ENCODE data around the gene NXPH4. TPM values are rescaled to one million over a fixed set of nuclear protein-coding genes. Genes with fewer than 3 reads are reported as not detected.

The NXPH4 gene
- total RNA-seq, 4 donors from 2014 or later = 0.21 to 5.0 (median 2.5) TPM

DNA sequence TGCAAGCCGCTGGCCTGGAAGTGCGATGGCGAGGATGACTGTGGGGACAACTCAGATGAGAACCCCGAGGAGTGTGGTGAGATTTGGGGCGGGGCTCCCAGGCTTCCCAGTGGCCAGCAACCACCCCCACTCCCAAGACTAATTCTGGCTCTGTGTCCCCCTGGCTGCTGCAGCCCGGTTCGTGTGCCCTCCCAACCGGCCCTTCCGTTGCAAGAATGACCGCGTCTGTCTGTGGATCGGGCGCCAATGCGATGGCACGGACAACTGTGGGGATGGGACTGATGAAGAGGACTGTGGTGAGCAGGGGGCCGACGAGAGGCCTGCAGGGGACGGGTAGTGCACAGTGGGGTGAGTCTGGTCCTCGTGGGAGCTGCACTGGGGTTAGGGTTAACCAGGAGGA lies 12.1 kb upstream of the NXPH4 start:
- Histone ChIP-seq H3K36me3 (peaks cover 61 to 100% (median 61%) of the 10 kb centered on the region in 3 donors), H3K27me3 (no peaks in the 10 kb centered on the region), H3K4me3 (no peak overlapping the region), H3K4me1 (no peaks in the 10 kb centered on the region), H3K9me3 (no peaks in the 10 kb centered on the region), H3K27ac (no peak overlapping the region)
- intact Hi-C loops (cut with DNase I) = no loop called here
- 88% methylated on average over 14 of the region's 19 CpGs; no CpG with 5 or more reads in 1 of the 2 donors for WGBS, 2 donors
- no peak for TF ChIP-seq POLR2A (IDR thresholded peaks at IDR 0.05)
- TF ChIP-seq, protein P1, sequence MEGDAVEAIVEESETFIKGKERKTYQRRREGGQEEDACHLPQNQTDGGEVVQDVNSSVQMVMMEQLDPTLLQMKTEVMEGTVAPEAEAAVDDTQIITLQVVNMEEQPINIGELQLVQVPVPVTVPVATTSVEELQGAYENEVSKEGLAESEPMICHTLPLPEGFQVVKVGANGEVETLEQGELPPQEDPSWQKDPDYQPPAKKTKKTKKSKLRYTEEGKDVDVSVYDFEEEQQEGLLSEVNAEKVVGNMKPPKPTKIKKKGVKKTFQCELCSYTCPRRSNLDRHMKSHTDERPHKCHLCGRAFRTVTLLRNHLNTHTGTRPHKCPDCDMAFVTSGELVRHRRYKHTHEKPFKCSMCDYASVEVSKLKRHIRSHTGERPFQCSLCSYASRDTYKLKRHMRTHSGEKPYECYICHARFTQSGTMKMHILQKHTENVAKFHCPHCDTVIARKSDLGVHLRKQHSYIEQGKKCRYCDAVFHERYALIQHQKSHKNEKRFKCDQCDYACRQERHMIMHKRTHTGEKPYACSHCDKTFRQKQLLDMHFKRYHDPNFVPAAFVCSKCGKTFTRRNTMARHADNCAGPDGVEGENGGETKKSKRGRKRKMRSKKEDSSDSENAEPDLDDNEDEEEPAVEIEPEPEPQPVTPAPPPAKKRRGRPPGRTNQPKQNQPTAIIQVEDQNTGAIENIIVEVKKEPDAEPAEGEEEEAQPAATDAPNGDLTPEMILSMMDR (IDR thresholded peaks at IDR 0.05) = no peak
- DNase-seq = no peak

DNA sequence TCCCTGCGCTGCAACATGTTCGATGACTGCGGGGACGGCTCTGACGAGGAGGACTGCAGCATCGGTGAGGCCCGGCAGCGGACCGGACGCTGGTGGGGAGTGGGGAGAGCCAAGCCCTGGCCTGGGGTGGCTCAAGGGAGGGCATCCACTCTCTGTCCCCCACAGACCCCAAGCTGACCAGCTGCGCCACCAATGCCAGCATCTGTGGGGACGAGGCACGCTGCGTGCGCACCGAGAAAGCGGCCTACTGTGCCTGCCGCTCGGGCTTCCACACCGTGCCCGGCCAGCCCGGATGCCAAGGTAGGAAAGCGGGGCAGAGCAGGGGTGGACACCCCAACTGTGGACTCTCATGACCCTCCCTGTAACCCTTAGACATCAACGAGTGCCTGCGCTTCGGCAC lies 11.4 kb upstream of the NXPH4 start:
- H3K27me3 ChIP-seq = no peaks in the 10 kb centered on the region
- H3K4me1 ChIP-seq = no peaks in the 10 kb centered on the region
- intact Hi-C loops (cut with DNase I) = no loop called here
- H3K36me3 ChIP-seq = peaks cover 53 to 100% (median 63%) of the 10 kb centered on the region in 3 donors
- H3K27ac ChIP-seq = no peak overlapping the region
- no peaks in the 10 kb centered on the region for H3K9me3 ChIP-seq
- no peak overlapping the region for H3K4me3 ChIP-seq
- TF ChIP-seq, protein P1 (IDR thresholded peaks at IDR 0.05) = no peak
- TF ChIP-seq POLR2A (IDR thresholded peaks at IDR 0.05) = no peak
- WGBS, 2 donors = 86 to 92% methylated on average over 10 to 11 of the region's 26 CpGs
- DNase-seq = no peak

DNA sequence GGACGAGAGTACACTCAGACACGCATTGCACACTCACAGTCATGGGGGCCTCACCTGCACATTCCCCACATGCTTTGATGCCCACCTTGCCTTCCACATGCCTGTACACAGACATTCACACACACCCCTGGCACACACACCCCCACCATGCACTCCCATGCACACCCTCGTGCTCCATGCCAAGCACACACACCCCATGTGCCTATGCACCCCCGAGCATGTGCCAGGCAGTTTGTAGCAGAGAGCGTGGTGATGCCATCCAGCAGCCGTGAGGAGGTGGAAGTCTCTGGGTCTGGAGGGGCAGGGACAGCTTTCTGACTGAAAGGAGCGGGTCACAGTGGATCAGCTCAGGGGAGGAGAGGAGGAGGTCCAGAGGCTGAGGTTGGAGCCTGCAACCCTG lies 10.7 kb upstream of the NXPH4 start:
- no peaks in the 10 kb centered on the region for H3K4me1 ChIP-seq
- no peaks in the 10 kb centered on the region for H3K27me3 ChIP-seq
- intact Hi-C loops (cut with DNase I) = no loop called here
- H3K27ac ChIP-seq = no peak overlapping the region
- DNase-seq = no peak
- no peak overlapping the region for H3K4me3 ChIP-seq
- TF ChIP-seq POLR2A (IDR thresholded peaks at IDR 0.05) = no peak
- TF ChIP-seq, protein P1 (IDR thresholded peaks at IDR 0.05) = no peak
- 80 to 100% methylated on average over 3 to 4 of the region's 7 CpGs for WGBS, 2 donors
- H3K36me3 ChIP-seq = peaks cover 46 to 100% (median 67%) of the 10 kb centered on the region in 3 donors
- no peaks in the 10 kb centered on the region for H3K9me3 ChIP-seq

DNA sequence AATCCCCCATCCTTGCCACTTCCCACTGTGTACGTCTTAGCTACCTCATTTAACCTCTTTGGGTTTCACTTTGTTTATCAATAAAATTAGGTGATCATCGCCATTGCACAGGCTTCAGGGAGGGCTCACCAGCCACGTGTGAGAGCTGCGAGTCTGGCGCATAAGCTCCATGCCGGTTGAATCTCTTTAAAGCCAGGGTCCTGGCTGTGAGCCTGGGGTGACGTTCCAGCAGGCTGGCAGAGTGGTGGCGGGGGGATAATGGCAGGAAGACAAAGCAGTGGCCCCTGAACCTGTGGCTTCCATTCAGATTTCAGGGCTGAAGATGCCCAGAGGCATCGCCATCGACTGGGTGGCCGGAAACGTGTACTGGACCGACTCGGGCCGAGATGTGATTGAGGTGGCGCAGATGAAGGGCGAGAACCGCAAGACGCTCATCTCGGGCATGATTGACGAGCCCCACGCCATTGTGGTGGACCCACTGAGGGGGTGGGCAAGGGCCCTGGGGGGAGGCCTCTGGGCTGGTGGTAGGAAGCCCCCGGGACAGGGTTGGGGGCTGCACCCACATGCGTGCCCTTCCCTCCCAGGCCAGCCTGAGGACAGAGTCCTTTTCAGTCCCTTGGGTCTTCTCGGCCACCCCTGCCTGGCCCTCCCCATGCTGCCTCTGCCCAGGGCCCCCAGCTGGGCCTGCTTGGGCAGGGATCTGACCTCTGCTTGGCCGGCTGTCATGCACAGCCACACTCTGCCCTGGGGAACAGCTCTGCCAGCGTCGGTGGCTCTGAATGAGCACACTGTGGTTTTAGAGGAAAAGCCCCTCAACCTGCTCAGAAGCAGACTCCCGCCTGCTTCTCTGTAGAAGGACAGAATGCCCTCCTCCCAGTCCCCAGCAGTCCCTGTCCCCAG lies 8.6 kb upstream of the NXPH4 start:
- H3K36me3 ChIP-seq = peaks cover 36 to 100% (median 53%) of the 10 kb centered on the region in 3 donors
- intact Hi-C loops (cut with DNase I) = no loop called here
- H3K27me3 ChIP-seq = no peaks in the 10 kb centered on the region
- peaks cover 0 to 4% (median 0%) of the 10 kb centered on the region in 3 donors for H3K4me1 ChIP-seq
- H3K4me3 ChIP-seq = no peak overlapping the region
- TF ChIP-seq, protein P1 (IDR thresholded peaks at IDR 0.05) = no peak
- no peak for TF ChIP-seq POLR2A (IDR thresholded peaks at IDR 0.05)
- no peaks in the 10 kb centered on the region for H3K9me3 ChIP-seq
- H3K27ac ChIP-seq = no peak overlapping the region
- 72 to 82% methylated on average over 6 to 23 of the region's 29 CpGs for WGBS, 2 donors
- DNase-seq = no peak

DNA sequence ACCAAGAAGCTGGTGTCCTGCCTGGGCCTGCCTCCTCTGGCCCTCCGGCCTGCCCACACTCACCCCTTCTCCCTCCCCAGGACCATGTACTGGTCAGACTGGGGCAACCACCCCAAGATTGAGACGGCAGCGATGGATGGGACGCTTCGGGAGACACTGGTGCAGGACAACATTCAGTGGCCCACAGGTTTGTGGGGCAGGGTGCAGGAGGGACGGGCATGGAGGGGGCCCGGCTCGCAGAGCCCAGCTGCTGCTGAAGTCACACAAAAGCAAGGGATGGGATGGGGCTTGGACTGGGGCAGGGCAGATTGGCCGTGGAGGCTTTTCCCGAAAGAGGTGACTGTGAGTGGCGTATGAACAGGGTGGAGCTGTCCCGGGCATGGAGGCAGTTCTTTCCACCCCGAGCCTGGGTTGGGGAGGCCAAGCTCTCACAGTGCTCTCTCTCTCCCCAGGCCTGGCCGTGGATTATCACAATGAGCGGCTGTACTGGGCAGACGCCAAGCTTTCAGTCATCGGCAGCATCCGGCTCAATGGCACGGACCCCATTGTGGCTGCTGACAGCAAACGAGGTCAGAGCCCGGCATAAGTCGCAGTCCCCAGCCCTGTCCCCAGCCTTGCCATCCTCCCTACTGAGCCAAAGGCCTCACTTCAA lies 7.8 kb upstream of the NXPH4 start:
- intact Hi-C loops (cut with DNase I) = no loop called here

More for the DNA sequence above, 7.8 kb upstream of the NXPH4 start:
- Histone ChIP-seq H3K4me1 (peaks cover 0 to 11% (median 2%) of the 10 kb centered on the region in 3 donors), H3K36me3 (peaks cover 29 to 93% (median 48%) of the 10 kb centered on the region in 3 donors), H3K27ac (no peak overlapping the region), H3K9me3 (no peaks in the 10 kb centered on the region), H3K27me3 (peaks cover 0 to 2% (median 0%) of the 10 kb centered on the region in 4 donors), H3K4me3 (no peak overlapping the region)
- DNase-seq = no peak
- WGBS, 2 donors = 78% methylated on average over 4 to 9 of the region's 22 CpGs
- TF ChIP-seq POLR2A (IDR thresholded peaks at IDR 0.05) = no peak

Data from esophagus squamous epithelium (tissue), 5 donors.